GM19397 (cell line): Measurements from ENCODE around the gene CRACDL.
"Not testable (repeated sequence)": the region's sequence is repeated elsewhere in the genome, so short reads cannot be mapped to it uniquely, and the experiment has no call there.

ENCODE experiments used
- ATAC-seq: cut with Tn5 transposase; IDR thresholded peaks from one replicate; pipeline ENCODE4 v1.9.1; 2021; ENCODE audit warnings: mild to moderate bottlenecking, moderate library complexity; ENCODE audit not compliant: unreplicated experiment

Gene CRACDL

GRCh38 chr2:98907966-98908905 is 27.8 kb downstream of the CRACDL start:
- ATAC-seq, result no peak

DNA sequence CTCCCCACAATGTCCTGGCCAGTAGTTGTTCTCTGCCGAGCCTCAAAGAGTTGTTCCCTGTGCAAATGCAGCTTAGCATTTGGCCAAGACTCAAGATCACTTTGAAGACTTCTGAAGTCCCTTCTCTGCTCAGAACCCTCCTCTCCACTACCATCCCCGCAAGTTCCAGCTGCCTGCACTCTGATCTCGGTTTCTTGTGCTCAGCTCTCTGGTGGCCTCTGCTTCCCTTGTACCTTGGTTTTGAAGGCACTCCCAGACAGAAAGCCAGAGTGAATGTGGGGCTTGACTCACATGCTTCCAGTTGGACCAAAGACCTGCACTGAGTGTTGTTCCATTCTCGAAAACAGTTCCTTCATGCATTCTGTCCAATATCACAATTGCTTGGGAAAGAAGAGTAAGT is 28.6 kb downstream of the CRACDL start:
- ATAC-seq, result no peak

- ATAC-seq, result no peak
Measured at GRCh38 chr2:98903767-98904485, 32.1 kb downstream of the CRACDL start.

DNA sequence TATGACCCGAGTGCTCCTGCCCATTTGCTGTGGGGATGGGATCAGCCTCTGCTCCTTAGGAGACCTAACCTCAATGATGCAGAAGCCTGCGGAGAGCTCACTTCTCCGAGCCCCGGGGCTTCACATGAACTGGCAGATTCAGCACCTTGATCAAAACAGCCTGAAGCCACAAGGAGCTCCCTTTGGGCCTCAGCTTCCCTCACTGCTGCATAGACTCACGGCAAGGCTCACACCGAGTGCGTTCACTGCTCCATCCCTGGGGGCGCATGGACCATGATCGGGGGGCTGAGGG is 33.0 kb downstream of the CRACDL start:
- ATAC-seq, result no peak

- no peak for ATAC-seq
Measured at GRCh38 chr2:98902209-98903063, 33.6 kb downstream of the CRACDL start.

DNA sequence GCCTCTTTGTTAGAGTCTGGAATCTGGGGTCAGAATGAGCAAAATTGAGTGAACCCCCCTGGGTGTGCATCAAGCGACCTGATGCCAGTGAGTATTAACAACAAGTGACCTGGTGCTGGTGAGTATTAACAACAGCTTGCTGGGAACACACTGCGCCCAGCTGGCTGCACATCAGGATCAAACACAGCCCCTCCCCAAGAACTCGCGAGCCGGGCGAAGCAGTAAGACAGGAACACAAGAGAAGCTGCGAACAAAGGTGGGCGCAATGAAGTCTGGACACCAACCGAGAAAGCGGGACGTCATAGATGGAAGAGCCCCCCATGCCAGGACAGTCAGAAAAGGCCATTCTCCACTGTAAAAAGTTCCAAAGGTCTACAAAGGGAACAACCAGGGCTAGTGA is 34.3 kb downstream of the CRACDL start:
- no peak for ATAC-seq

DNA sequence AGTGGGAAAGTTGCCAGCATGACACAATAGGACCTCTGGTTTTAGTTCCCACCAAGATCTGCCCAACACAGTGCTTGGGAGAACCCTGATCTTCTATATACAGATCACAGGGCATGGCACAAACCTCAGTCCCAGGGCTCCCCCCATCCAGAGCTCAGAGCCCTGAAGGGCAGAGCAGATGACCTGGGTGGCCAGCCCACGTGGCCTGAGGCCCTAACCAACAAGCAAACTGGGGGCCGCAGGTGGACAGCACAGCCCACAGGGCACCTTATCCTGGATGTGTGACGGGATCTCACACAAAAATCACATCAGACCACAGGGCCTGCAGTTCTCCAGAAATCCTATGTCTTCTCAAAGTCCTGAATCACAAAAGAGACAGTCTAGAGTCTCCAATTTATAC is 34.7 kb downstream of the CRACDL start:
- ATAC-seq, result no peak

DNA sequence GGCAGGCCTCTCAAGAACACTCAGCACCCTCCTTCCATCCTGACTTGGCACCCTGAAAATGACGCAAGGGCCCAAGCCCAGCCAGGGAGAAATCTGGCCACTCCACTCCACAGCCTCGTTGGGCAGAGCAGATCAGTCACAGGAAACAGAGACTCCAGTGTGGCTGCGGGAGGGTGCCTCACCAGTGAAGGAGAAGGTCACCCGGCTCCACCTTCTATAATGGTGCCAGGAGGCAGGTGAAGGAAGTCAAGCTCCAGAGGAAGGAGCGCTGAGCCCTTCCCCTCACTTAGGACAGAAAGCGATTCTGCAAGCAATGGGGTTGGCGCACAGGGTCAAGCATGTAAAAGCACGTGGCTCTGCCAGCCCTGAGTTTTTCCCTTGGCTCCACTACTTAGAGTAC is 35.3 kb downstream of the CRACDL start:
- ATAC-seq, result no peak

DNA sequence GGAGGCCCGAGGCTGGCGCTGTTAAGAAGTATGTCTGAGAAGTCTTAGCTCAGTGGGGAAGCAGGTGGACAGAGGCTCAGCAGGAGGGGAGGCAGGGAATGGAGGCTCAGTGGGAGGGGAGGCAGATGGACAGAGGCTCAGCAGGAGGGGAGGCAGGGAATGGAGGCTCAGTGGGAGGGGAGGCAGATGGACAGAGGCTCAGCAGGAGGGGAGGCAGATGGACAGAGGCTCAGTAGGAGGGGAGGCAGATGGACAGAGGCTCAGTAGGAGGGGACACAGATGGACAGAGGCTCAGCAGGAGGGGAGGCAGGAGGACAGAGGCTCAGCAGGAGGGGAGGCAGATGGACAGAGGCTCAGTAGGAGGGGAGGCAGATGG is 36.3 kb downstream of the CRACDL start:
- ATAC-seq, result not testable (repeated sequence)

- ATAC-seq, result no peak
Measured at GRCh38 chr2:98899041-98899702, 36.9 kb downstream of the CRACDL start.

DNA sequence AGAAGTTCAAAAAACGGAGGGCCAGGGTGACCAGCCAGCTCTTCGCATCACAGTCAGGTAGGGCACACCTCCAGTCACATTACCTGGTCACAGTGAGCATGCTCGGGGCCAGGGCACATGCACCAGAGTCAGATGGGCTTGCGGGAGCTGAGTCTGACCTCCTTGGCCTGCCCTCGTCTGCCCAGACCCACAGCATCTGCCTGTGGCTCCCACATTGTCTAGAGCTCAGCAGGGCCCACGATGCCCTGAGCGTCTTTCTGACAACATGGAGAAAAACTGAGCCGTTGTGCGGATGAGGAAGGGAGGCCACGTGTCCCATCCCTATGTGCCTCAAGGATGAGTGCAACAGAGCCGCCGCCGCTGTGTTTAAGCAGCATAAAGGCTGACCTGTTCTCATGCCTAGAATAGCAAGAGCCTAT is 37.6 kb downstream of the CRACDL start:
- ATAC-seq, result no peak

- no peak for ATAC-seq
Measured at GRCh38 chr2:98897746-98898145, 38.3 kb downstream of the CRACDL start.

GRCh38 chr2:98896944-98897343 is 39.1 kb downstream of the CRACDL start:
- ATAC-seq, result no peak

DNA sequence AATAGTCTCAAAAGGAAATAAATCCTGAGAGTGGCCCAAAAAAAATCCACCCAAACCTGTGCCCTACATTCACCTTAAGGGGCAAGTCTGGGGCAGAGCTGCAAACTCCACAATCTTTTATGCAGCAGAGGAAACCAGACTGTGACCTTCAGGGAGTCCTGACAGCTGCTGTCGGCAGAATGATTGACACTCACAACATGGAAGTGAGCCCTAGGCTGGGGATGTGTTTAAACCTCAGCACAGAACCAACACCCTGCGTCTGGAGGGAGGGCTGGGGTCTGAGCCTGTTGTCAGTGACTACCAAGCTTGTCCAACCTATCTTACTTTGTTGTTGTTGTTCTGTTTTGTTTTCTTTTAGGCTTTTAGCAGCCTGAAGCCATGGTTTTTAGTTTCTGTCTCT is 39.6 kb downstream of the CRACDL start:
- no peak for ATAC-seq

- ATAC-seq, result no peak
Measured at GRCh38 chr2:98895901-98896300, 40.1 kb downstream of the CRACDL start.

GRCh38 chr2:98895221-98895620 is 40.8 kb downstream of the CRACDL start:
- ATAC-seq, result no peak

DNA sequence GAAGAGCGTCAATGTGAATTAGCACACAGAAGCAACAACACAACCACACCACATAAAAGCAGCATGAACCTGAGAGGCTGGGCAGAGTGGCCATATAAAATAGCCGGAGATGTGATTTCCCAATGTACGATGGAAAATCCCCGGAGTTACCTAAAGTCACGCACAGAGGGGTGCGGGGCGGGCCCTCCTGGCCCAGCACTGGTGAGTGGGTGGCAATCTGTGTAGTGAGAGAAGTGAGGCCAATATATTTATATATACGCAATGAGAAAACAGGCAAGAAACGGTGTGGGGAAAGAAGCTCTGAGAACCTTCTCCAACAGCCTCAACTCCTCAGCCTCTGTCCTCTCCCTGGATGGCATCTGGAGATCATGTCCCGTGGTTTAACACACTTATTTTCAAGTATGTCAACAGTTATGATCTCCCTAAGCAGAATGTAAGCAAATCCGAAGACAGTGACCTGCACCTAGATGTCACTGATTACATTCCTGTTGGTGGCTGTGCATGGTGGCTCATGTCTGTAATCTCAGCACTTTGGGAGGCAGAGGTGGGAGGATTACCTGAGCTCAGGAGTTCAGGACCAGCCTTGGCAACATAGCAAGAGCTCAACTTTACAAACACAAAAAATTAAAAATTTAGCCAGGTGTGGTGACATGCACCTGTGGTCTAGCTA is 41.6 kb downstream of the CRACDL start:
- ATAC-seq, result no peak

DNA sequence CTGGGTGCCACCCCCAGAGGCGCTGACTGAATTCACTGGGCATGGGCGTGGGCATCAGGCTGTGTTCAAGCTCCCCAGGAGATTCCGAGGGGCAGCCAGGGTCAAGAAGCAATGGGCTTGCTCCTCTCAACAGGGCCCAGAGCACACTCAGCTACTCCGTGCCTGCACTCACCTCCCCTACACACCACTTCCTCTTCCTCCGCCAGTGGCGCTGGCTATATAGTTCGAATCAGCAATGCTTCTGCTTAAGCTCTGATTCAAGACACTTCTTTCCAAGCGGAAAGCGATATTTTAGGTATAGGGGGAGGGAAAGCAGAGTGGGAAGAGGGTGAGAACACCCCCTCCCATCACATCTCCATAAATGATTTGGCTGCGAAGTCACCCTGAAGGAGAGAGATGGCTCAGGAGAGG is 42.1 kb downstream of the CRACDL start:
- ATAC-seq, result no peak

DNA sequence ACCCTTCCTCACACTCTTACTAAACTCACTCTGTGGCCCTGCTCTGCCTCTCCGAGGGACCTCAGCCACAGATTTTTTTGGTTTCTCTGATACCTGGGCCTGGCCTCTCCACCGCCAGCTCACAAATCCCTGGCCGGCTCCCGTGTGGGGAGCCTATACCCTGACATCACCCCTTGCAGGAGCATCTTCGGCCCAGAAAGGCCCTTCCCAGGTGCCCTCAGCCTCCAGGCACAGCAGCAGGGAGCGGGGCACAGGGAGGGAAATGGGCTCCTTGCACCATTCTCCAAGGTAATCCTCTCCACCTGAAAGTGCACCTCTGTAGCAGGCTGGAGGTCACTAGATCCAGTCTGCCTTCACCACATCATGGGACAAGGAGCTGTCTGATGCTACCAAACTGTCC is 43.2 kb downstream of the CRACDL start:
- no peak for ATAC-seq

DNA sequence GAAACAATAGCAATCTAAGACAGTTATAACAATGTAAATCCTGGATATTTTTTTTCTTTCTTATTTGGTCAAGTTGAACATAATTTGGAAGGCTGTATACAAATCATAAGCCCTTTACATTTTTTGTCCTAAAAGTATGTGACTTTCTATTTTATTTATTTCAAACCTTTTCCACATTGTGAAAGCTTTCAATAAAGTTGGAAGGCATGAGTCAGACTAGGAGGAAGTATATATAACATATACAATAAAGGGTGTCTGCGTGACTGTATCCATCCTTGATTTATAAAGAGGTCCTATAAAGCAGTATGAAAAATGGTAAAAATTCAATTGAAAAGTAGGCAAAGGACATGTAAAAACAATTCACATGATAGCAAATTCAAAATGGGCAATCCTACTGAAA is 44.4 kb downstream of the CRACDL start:
- no peak for ATAC-seq
